ENCODE results near the gene KRTAP16-1. TPM values are rescaled to one million over a fixed set of nuclear protein-coding genes. Genes with fewer than 3 reads are reported as not detected.
A peak's percentile ranks its signal among the peaks of the same experiment; 100 is the strongest.
"Not testable (repeated sequence)": the region's sequence is repeated elsewhere in the genome, so short reads cannot be mapped to it uniquely, and the experiment has no call there.

KRTAP16-1 gene
- total RNA-seq, 1 experiment from 2014 or later, result not detected

DNA sequence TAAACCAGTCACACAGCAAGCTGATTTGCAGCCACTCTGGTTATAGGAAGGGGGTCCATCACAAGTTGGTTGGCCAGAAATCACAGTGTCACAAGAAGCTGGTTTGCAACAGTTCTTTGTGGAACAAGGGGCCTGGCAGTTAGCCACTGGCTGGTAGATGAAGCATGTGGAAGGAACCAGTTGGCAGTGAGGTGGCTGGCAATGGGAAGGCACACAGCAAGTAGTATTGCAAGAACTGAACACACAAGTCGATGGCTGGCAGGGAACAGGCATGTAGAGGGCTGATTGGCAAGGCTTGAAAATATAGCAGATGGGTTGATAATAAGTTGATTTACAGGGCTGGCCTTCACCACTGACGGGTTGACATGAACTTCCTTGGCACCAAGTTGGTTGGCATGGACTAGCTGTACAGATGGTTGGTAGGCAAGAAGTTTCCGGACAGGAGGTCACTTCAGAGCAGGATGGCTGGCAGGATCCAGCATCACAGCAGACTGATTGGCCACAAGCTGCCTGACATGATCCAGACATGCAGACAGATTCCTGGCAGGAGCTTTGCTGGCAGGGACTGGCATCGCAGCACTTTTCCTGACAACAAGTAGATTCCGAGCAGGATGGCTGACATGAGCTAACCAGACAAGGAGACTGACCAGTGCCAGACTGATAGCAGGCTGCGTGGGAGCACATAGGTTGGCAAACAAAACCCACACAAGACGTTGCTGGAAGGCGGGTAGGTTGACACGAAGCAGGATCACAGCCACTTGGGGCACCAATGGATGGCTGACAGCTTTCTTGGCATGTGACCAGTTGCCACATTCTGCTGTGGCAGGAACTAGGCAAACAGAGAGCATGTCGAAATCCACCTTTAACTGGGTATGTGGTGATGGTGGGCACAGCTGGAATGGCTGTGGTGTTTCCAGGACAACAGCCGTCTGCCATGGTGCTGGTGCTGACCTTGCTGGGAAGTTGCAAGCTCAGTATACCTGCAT is 6.9 kb downstream of the KRTAP16-1 start, which contains the start of gene KRTAP29-1:
Gene KRTAP29-1 (minus strand): TSS at position 936 of the 986 bp plus-strand sequence. CDS start 0 bp downstream, at position 936.
- DNase-seq (ENCODE audit: low read depth), result no peak

GRCh38 chr17:41301204-41301790 is 7.8 kb downstream of the KRTAP16-1 start:
- DNase-seq (ENCODE audit: low read depth), result peak; percentile 64

DNA sequence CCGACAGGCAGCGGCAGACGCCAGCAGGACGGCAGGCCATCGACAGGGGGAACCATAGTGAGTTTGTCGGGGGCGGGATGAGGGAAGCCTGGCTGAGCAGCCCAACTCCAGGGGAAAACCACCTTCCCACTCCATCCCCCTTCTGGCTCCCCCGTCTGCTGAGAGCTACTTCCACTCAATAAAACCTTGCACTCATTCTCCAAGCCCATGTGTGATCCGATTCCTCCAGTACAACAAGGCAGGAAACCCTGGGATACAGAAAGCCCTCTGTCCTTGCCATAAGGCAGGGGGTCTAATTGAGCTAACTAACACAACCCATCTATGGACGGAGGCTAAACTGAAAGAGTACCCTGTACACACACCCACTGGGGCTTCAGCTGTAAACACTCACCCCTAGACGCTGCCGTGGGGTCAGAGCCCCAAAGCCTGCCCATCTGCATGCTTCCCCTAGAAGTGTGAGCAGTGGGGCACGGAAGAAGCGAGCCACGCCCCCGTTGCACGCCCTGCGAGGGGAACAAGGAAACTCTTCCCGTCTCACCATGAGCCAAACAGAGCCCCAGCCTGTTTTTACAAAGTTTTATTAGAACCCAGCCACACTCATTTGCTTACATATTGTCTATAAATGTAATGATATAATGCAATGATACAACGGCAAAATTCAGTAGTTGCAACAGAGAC is 10.5 kb downstream of the KRTAP16-1 start:
- DNase-seq (ENCODE audit: low read depth), result no peak

- no peak for DNase-seq (ENCODE audit: low read depth)
Observed at GRCh38 chr17:41296846-41297245, 12.3 kb downstream of the KRTAP16-1 start.

GRCh38 chr17:41294016-41294415 is 15.1 kb downstream of the KRTAP16-1 start:
- no peak for DNase-seq (ENCODE audit: low read depth)

DNA sequence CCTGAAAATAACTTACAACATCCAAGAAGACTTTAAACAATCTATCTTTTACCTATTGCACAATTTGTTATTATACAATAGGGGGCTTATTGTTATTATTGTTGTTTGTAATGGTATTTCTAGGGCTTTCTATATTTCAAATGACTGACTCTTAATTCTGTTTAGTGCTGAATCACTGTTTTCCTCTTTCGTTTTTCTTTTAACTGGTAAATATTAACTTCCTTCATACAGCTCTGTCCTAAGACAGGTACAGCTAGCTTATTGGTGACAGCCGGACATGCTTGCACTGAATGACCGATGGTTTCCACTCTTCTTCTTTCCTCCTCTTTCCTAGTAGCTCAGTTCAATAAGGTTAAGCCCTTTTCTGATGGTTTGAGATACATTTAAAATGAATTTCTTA is 22.1 kb downstream of the KRTAP16-1 start:
- DNase-seq (ENCODE audit: low read depth), result no peak

DNA sequence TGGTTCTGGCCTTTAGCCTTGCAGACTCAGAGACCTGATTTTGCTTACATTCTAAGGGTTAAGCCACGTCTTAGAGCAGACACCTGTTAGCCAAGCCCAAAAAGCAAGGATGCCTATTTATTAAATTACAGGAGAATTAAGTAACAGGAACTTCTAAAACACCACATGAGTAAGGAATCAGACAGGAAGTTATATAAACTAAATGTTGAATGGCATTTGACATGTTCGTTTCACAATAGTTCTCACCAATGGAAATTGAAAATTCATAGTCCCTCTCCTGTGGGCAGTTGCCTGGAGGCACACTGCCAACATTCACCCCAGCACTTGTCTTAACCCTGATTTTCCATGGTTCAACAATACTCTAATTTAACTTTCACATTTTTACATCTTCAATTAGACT is 24.6 kb downstream of the KRTAP16-1 start:
- peak; percentile 29 for DNase-seq (ENCODE audit: low read depth)

DNA sequence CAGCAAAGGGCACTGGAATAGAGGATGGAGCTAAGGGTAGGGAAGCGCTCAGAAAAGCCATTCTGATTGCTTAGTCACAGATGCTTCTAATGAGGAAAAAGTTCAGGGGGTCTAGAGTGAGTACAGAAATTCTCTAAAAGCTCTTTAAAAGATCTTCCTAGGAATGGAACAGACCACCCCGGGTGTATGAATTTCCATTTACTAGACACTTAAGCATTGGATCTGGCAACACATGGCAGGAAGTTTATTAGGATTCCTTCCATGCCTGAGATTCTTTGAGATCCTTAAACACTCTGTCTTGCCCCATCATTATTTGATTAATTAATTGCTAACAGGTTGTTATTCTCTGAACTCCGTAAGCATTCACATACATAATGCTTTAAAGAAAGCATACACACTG is 25.1 kb downstream of the KRTAP16-1 start:
- DNase-seq (ENCODE audit: low read depth), result peak; percentile 42

GRCh38 chr17:41278176-41278955 is 30.7 kb downstream of the KRTAP16-1 start:
- DNase-seq (ENCODE audit: low read depth), result peak; percentile 65

DNA sequence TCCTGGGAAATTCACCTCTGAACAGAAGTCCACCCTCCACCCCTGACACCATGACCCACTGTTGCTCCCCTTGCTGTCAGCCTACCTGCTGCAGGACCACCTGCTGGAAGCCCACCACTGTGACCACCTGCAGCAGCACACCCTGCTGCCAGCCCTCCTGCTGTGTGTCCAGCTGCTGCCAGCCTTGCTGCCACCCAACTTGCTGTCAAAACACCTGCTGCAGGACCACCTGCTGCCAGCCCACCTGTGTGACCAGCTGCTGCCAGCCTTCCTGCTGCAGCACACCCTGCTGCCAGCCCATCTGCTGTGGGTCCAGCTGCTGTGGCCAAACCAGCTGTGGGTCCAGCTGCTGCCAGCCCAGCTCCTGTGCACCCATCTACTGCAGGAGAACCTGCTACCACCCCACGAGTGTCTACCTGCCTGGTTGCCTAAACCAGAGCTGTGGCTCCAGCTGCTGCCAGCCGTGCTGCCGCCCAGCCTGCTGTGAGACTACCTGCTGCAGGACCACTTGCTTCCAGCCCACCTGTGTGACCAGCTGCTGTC is 33.4 kb downstream of the KRTAP16-1 start, which contains the start of gene KRTAP9-7:
Gene KRTAP9-7 (plus strand): TSS at position 51 of the 543 bp plus-strand sequence. CDS start 0 bp downstream, at position 51.
- not testable (repeated sequence) for DNase-seq (ENCODE audit: low read depth)

GRCh38 chr17:41271858-41272257 is 37.3 kb downstream of the KRTAP16-1 start:
- DNase-seq (ENCODE audit: low read depth), result no peak

DNA sequence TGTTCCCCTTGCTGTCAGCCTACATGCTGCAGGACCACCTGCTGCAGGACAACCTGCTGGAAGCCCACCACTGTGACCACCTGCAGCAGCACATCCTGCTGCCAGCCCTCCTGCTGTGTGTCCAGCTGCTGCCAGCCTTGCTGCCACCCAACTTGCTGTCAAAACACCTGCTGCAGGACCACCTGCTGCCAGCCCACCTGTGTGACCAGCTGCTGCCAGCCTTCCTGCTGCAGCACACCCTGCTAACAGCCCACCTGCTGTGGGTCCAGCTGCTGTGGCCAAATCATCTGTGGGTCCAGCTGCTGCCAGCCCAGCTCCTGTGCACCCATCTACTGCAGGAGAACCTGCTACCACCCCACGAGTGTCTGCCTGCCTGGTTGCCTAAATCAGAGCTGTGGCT is 37.8 kb downstream of the KRTAP16-1 start:
- not testable (repeated sequence) for DNase-seq (ENCODE audit: low read depth)

DNA sequence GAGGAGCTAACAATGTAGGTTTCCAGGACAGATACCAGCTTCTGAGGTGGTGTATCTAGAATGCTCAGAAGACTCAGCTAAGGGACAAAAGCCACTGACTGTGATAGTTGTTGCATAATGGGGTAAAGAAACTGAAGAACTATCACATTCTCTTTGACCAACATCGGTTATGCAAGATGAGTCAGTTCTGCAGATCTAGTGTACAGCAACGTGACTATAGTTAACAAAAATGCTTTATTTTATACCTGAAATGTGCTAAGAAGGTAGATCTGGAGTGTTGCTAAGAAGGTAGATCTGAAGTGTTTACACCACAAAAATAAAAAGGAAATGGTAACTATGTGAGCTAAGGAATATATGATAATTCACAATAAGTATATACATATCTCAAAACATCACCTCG is 41.4 kb downstream of the KRTAP16-1 start:
- DNase-seq (ENCODE audit: low read depth), result peak; percentile 59

DNA sequence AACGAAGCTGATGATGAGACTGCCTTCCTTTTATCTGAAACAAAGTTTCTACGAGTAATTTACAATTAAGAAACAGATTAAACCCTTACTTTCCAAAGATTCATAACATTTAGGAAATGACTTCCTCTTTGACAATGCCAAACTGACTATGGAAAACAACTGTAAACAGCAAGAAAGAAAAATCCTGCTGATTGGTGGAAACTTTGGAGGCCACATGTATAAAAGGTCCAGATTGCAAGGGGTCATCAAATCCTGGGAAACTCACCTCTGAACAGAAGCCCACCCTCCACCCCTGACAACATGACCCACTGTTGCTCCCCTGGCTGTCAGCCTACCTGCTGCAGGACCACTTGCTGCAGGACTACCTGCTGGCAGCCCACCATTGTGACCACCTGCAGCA is 44.0 kb downstream of the KRTAP16-1 start, which contains the start of gene KRTAP9-6:
Gene KRTAP9-6 (plus strand): TSS at position 301 of the 400 bp plus-strand sequence. CDS start 0 bp downstream, at position 301.
- DNase-seq (ENCODE audit: low read depth), result no peak

GRCh38 chr17:41264599-41264998 is 44.5 kb downstream of the KRTAP16-1 start:
- DNase-seq (ENCODE audit: low read depth), result no peak

GRCh38 chr17:41263212-41263611 is 45.9 kb downstream of the KRTAP16-1 start:
- no peak for DNase-seq (ENCODE audit: low read depth)

GRCh38 chr17:41258406-41258805 is 50.7 kb downstream of the KRTAP16-1 start:
- no peak for DNase-seq (ENCODE audit: low read depth)
